ENCODE data around the gene STXBP6.

- no peak for TF ChIP-seq CTCF (IDR thresholded peaks at IDR 0.05; ENCODE audit: insufficient read depth, low read length, poor library complexity, severe bottlenecking)
- no peak for TF ChIP-seq EZH2phosphoT487 (conservative IDR thresholded peaks at IDR 0.05; ENCODE audit: low read length)
Measured at GRCh38 chr14:24802236-24802635, 247.7 kb downstream of the STXBP6 start.

Data from SU-DHL-6 (cell line).